ENCODE results near the gene FLNB. TPM values are rescaled to one million over a fixed set of nuclear protein-coding genes. Genes with fewer than 3 reads are reported as not detected.
A peak's percentile ranks its signal among the peaks of the same experiment; 100 is the strongest.

The FLNB gene
- total and polyA plus RNA-seq, 2 of the 13 experiments (the other 11 are each of a cell fraction or from before 2014, with no cell fraction given), result 106 to 130 TPM

DNA sequence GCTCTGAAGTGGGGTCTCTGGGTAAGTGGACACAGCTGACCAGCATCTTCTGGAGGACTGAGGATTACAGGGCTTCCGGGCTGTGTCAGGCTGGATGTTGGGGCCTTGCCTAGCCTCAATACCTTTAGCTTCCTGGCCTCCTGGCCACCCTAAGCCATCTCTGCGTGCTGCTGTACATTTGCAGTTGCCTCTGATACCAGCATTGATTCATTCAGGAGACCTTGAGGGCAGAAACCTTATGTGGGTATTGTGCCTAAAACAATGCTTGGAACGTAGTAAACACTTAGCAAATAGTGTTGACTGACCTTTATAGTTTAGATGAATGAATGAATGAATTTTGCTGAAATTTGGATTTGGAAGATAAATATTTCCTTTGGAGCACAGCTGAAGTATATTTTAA, 97.0 kb downstream of the FLNB start:
- Histone ChIP-seq H3K9me3 (ENCODE audit: low read length) (no peaks in the 10 kb centered on the region), H3K27me3 (ENCODE audit: control insufficient read depth in 1 of 2, insufficient read depth in 2 of 2, low read length in 2 of 2) (no peaks in the 10 kb centered on the region), H3K79me2 (ENCODE audit: insufficient read depth, low read length) (peaks cover 17% of the 10 kb centered on the region), H3K9ac (ENCODE audit: insufficient read depth, low read depth, low read length) (no peak overlapping the region), H3K4me2 (ENCODE audit: low read depth, low read length) (no peak overlapping the region), H2AFZ (ENCODE audit: low read length) (no peak overlapping the region), H3K36me3 (replicated peaks in 1 of 2; ENCODE audit: control insufficient read depth in 1 of 2, insufficient read depth in 2 of 2, low read length in 2 of 2) (peaks cover 38 to 76% of the 10 kb centered on the region in 2 experiments), H4K20me1 (ENCODE audit: insufficient read depth, low read length) (no peaks in the 10 kb centered on the region), H3K4me3 (replicated peaks in 1 of 3; ENCODE audit: insufficient read depth in 1 of 3, low read depth in 2 of 3, low read length in 3 of 3) (no peak overlapping the region), H3K27ac (ENCODE audit: extremely low read length, insufficient read depth, low read length) (no peak overlapping the region), H3K4me1 (ENCODE audit: insufficient read depth, low read length) (peaks cover 53% of the 10 kb centered on the region)
- in situ Hi-C loops (cut with HindIII; ENCODE audit: extremely low pct_ligation_motif_present, low pct_unique_long_range_greater_than_20kb), result no loop called here
- FAIRE-seq (no peak), ATAC-seq (no peak), DNase-seq (ENCODE audit: low spot score) (no peak)
- 98% methylated on average over 2 of the region's 3 CpGs for WGBS (ENCODE audit: low lambda C conversion rate)
- CTCF ChIA-PET (ENCODE audit: low intra/inter-chr PET ratio, low total read pairs), result no interaction called here
- POLR2A ChIA-PET, result interaction anchor here (1.3 to 4.4 kb wide), 2 partner anchors 46 to 55 kb away, joined by 4 to 31 read pairs; no protein-coding TSS in a partner anchor
- TF ChIP-seq POLR2A (IDR thresholded peaks at IDR 0.05; ENCODE audit: insufficient read depth in 1 of 2, low read depth in 2 of 2, low read length in 2 of 2) (0 out of 4 replicates have a peak, but pooled peaks of 1 of the 2 experiments have one; percentile 14), ZNF256 (CRISPR knock-in tag; conservative IDR thresholded peaks at IDR 0.05) (no peak), ZNF12 (CRISPR knock-in tag; IDR thresholded peaks at IDR 0.05) (no peak)
- intact Hi-C loops (cut with micrococcal nuclease; ENCODE audit: unreplicated experiment), result no loop called here
- BruUV-seq (replicated peaks), result no TSS peak

DNA sequence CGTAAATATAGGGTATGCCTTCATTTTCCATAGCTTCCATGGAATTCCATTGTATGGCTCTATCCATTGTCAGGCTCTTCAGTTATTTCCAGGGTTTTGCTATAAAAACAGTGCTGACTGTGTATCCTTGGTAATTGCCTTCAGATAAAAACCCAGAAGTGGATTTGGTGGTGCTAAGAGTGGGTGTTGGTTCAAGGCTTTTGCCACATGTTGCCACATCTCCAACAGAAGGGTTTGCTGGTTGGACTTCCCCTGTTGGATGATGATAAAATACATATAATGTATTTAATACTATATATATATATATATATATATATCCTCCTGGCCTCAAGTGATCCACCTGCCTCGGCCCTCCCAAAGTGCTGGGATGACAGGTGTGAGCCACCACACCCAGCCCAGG, 97.8 kb downstream of the FLNB start:
- H3K27ac ChIP-seq (ENCODE audit: extremely low read length, insufficient read depth, low read length), result no peak overlapping the region
- H3K9ac ChIP-seq (ENCODE audit: insufficient read depth, low read depth, low read length), result no peak overlapping the region
- WGBS (ENCODE audit: low lambda C conversion rate), result 100% methylated on average over 2 of the region's 2 CpGs
- no peak for FAIRE-seq
- CTCF ChIA-PET (ENCODE audit: low intra/inter-chr PET ratio, low total read pairs), result no interaction called here
- in situ Hi-C loops (cut with HindIII; ENCODE audit: extremely low pct_ligation_motif_present, low pct_unique_long_range_greater_than_20kb) (no loop called here), intact Hi-C loops (cut with micrococcal nuclease; ENCODE audit: unreplicated experiment) (no loop called here)
- H3K9me3 ChIP-seq (ENCODE audit: low read length), result no peaks in the 10 kb centered on the region
- peaks cover 42 to 77% of the 10 kb centered on the region in 2 experiments for H3K36me3 ChIP-seq (replicated peaks in 1 of 2; ENCODE audit: control insufficient read depth in 1 of 2, insufficient read depth in 2 of 2, low read length in 2 of 2)
- ATAC-seq, result no peak
- DNase-seq (ENCODE audit: low spot score), result no peak
- peaks cover 17% of the 10 kb centered on the region for H3K79me2 ChIP-seq (ENCODE audit: insufficient read depth, low read length)
- no peaks in the 10 kb centered on the region for H4K20me1 ChIP-seq (ENCODE audit: insufficient read depth, low read length)
- TF ChIP-seq SRY (CRISPR knock-in tag; IDR thresholded peaks at IDR 0.05) (no peak), ZNF879 (CRISPR knock-in tag; IDR thresholded peaks at IDR 0.05) (no peak), ZNF75D (CRISPR knock-in tag; IDR thresholded peaks at IDR 0.05; ENCODE audit: borderline replicate concordance) (no peak), ZNF382 (CRISPR knock-in tag; IDR thresholded peaks at IDR 0.05; ENCODE audit: borderline replicate concordance) (no peak), PHF5A (CRISPR knock-in tag; IDR thresholded peaks at IDR 0.05; ENCODE audit: low read depth, unreplicated experiment) (no peak)
- TF ChIP-seq, protein P1, sequence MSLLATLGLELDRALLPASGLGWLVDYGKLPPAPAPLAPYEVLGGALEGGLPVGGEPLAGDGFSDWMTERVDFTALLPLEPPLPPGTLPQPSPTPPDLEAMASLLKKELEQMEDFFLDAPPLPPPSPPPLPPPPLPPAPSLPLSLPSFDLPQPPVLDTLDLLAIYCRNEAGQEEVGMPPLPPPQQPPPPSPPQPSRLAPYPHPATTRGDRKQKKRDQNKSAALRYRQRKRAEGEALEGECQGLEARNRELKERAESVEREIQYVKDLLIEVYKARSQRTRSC (CRISPR knock-in tag; IDR thresholded peaks at IDR 0.05; ENCODE audit: low read depth), result no peak
- TF ChIP-seq, protein P2, sequence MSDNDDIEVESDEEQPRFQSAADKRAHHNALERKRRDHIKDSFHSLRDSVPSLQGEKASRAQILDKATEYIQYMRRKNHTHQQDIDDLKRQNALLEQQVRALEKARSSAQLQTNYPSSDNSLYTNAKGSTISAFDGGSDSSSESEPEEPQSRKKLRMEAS (IDR thresholded peaks at IDR 0.05), result no peak
- H3K4me1 ChIP-seq (ENCODE audit: insufficient read depth, low read length), result peaks cover 52% of the 10 kb centered on the region
- H3K27me3 ChIP-seq (ENCODE audit: control insufficient read depth in 1 of 2, insufficient read depth in 2 of 2, low read length in 2 of 2), result no peaks in the 10 kb centered on the region
- POLR2A ChIA-PET, result interaction anchor here (1.3 kb wide), 1 partner anchor 47 kb away, joined by 4 read pairs; no protein-coding TSS in a partner anchor
- H3K4me3 ChIP-seq (replicated peaks in 1 of 3; ENCODE audit: insufficient read depth in 1 of 3, low read depth in 2 of 3, low read length in 3 of 3), result no peak overlapping the region
- no TSS peak for BruUV-seq (replicated peaks)
- H3K4me2 ChIP-seq (ENCODE audit: low read depth, low read length), result no peak overlapping the region
- no peak overlapping the region for H2AFZ ChIP-seq (ENCODE audit: low read length)
